Right hindlimb (tissue), 1 donor: ENCODE results near the gene NOTCH3.

ENCODE experiments used
- DNase-seq: peaks from one replicate; pipeline ENCODE4 v3.0.0-alpha.2; 2018

Gene NOTCH3

DNA sequence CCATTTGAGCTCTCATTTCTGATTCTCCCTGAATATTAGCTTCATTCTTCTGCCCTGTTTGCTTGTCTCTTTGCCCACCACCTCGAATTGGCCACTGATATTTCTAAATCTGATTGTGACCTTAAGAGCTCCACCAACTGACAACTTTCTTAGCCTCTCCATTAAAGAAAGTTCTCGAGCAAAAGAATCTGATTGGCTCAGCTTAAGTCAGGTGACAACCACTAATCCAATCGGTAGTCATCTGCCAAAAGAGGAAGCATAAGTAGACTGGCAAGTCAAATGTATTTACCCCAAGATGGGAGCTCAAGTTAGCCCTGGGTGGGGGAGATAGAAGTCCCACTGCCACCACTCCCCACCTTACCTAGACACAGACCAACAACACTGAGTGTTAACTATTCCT lies 41.5 kb downstream of the NOTCH3 start:
- DNase-seq = no peak

DNA sequence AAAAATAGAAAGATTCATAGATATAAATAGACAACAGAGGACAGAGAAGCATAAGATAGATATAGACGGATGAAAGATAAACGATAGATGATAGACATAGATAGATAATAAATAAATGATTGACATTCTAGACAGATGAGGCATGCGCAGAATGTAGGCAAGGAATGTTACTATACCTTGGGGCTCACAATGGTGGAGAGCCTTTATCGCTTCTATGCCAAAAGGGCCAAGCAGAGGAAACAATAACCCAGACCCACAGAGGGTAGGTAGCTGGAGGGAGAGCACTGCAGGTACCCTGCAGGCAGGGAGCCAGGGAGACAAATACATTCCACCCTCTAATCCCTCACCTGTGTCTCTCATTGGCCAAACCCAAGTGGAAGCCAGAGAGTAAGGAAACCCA lies 44.4 kb downstream of the NOTCH3 start:
- DNase-seq = no peak

DNA sequence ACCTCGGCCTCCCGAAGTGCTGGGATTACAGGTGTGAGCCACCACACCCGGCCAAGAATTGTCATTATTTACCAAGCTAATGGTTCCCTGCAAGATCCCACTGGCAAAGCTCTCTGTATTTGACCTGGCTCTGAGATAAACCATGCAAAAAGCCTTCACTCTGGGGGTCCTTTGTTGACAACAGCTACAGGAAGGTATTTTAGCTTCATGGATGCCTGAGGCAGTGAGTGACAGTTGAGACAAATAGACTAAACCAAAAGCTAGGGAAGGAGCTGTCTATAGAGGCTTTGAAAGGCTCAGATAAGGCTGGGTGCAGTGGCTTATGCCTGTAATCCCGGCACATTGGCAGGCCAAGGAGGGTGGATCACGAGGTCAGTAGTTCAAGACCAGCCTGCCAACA lies 45.5 kb downstream of the NOTCH3 start:
- no peak for DNase-seq

DNA sequence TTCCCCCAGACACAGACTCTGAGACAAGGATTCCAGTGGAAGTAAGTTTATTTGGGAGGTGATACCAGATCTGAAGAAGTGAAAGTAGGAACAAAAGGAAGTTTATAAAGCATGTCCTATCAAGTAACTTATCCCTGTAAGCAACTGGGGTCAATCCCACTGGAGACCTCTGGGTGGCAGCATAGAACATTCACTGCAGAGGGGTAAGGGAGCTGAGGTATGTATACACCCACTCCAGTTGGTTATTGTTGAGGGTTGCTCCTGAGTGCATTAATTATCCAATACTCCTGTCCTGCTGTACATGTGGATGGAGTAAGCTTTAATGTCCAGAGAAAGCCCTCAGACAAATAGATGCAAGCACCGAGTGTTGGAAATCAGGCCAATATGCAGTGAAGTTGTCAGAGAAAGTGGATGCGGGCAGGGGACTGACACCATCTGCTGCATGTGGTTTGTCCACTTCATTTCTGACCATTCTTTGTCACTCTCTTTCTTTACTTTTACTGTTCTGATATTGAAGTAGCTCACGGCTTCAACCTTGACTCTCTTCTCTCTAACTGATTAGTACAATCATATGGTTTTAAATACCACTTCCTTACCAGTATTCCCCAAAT lies 46.7 kb downstream of the NOTCH3 start:
- DNase-seq = no peak

DNA sequence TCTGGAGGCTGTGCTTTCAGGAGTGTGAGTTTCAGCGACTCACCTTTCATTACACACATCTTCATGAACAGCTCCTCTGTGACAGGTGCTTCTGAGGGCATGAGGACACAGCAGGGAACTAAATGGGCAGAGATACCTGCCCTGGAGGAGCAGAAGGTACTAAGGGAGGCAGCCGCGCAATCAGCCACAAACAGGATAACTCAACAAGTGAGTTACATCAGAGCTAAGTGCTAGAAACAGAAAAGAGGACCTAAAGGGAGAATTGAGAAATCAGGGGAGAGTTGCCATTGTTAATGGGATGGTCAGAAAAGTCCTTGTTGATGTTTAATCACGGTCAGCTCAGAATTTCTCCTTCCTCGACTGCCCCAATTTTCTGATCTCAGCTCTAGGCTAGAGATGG lies 51.1 kb downstream of the NOTCH3 start:
- DNase-seq = no peak

DNA sequence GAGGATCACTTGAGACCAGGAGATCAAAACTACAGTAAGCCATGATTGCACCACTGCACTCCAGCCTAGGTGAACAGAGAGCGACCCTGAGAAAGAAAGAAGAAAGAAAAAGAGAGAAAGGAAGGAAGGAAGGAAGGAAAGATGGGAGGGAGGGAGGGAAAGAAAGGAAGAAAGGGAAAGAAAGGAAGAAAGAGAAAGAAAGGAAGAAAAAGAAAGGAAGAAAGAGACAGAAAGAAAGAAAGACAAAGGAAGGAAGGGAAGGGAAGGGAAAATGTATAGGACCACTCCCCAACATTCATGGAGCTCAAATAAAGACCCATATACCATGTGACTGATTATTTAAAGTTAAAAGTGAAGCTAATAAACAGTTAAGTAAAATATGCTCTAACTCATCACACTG lies 53.7 kb downstream of the NOTCH3 start:
- no peak for DNase-seq

DNA sequence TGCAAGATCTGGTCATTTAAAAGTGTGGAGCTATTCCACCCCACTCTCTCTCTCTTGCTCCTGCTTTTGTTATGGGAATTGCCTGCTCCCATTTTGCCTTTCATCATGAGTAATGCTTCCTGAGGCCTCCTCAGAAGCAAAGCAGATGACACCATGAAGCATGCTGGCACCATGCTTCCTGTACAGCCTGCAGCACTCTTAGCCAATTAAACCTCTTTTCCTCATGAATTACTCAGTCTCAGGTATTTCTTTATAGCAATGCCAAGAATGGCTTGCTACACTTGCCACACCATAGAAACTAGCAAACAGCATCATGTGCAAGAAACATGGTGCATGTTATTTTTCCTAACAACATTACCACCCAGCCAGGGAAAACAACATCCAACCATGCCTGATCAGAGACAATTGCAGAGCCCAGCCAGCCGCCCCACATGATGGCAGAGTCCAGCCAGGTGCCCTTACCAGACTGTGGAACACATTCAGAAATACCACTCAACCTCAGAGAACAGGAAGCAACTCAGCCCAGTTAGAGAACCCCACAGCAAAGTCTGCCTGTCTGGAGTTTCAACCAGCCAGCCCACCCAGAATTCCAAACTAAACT lies 56.6 kb downstream of the NOTCH3 start:
- no peak for DNase-seq

DNA sequence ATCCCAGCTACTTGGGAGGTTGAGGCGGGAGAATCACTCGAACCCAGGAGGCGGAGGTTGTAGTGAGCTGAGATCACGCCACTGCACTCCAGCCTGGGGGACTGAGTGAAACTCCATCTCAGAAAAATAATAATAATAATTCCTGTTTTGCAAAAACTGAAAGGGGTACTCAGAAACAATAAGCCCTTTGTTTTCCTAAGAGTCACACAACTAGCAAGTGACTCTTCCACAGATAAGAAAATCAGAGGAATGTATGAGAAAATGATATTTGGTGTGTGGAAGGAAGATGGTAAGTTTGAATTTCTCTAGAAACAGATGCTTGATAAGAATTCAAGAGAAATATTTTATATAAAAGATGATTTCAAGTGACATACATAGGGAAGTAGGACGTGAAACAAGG lies 58.5 kb downstream of the NOTCH3 start:
- no peak for DNase-seq

DNA sequence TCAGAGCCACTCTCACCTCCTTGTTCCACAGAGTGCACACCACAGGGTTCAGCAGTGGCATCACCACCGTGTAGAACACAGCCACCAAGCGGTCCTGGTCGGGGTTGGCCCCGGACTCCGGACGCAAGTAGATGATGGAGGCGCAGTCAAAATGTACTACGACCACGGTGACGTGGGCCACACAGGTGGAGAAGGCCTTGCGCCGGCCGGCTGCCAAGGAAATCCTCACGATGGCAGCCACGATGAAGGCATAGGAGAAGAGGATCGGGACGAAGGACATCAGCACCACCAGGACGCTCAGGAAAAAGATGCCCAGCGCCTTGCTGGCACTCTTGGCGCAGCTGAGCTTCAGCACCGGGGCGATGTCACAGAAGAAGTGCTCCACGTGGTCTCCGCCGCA lies 59.7 kb downstream of the NOTCH3 start:
- no peak for DNase-seq

DNA sequence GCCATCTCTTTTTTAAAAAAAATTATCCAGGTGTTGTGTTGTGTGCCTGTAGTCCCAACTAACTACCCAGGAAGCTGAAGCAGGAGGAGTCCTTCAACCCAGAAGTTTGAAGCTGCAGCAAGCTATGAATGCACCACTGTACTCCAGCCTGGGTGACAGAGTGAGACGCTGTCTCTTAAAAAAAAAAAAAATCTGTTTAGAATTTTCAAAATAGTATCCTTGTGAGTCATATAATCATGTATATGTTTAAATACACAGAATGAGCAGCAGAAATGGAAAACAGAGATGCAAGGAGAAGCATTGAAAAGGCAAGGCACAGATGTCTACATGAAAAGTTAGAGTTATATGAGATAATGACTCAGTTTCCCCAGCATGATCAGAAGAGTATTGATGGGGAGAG lies 62.4 kb downstream of the NOTCH3 start:
- DNase-seq = no peak

DNA sequence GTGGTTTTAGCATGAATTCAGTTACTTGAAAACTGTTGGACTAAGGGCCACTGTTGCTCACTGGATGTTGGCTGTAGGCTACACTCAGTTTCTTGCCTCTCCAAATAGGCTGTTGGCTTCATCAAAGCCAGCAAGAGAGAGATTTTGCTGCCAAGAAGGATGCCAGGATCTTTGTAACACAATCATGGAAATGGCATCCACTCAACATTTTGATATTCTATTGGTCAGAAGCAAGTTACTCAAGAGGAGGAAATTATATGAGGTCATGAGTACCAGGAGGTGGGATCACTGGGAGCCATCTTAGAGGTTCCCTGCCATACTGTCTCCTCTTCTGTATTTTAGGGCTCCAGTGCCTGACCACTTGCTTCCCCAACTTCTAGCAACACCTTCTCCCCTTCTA lies 63.0 kb downstream of the NOTCH3 start:
- no peak for DNase-seq

DNA sequence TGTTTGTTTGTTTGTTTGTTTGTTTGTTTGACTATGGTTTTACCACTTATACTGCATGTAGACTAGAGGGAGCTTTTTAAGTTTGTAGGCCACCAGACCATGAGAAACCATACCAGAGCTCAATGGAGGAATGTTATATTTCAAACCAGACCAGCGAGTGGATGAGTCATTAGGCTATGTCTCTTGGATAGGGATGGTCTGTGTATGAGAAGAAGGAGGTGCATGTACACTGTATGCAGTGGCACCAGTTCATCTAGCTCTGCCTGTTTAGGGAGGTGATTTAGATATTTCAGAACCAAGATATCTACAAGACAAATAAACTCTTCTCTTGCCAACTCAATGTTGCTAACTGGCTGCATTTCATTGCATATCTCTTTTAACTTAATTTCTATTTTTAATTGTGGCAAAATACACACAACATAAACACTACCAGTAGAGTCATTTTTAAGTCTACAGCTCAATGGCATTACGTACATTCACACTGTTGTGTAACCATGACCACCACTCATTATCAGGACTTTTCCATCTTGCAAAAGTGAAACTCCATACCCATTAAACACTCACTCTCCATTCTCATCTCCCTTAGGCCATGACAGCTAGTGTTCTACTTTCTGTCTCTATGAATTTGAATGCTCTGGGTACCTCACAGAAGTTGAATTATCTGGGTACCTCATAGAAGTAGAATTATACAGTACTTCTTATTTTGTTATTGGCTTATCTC lies 64.4 kb downstream of the NOTCH3 start:
- DNase-seq = no peak

DNA sequence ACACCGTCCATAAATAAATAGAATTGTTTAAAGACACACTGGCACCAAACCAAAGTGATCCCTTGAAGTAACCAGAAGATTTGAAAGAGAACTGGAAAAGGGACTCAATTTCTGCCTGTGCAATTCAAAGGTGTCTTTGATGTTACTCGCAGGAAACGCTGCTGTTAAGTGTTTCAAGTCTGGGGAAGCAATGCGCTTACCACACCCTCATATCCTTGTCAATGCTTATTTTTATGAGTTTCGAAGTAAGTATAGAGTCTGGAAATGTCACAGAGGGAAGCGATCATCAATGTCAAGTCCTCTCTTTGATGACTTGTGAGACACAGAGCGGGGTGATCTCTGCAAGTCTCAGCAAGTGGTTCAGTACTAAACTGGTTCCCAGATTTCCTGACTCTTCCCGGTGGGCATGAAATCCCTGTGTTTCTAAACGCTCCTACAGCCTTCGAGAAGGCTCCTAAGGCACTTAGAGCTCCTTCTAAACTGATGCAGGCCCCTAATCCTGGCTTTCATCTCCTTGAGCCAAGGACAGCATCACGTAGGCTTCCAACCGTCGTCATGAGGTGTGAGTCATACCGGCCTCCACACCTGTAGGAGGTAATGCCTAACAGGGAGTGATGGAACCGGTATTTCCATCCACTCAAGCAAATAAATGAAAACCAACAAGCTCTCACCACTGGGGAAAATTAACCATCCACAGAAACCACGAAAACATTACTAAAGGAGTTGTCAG lies 70.8 kb downstream of the NOTCH3 start:
- DNase-seq = no peak

DNA sequence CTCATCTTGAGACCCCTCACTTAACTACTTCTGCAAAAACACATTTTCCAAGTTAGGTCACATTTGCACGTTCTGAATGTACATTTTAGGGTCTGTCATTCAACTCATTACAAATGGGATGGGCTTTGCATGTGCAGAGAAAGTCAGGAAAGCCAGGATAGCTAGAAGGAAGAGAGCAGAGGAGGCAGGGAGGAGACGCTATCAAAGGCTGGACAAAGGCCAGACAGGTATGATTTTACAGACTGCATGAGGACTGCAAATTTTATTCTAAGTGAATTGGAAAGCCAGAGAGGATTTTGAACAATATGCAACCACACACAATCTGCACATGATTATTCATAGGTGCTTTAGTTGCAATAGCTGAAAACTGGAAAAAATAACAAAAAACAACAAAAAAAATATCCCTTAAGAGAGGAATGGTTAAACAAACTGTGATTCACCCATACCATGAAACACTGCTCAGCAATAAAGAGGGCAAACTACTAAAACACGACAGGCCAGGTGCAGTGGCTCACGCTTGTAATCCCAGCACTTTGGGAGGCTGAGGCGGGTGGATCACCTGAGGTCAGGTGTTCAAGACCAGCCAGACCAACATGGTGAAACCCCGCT lies 72.5 kb downstream of the NOTCH3 start:
- no peak for DNase-seq

DNA sequence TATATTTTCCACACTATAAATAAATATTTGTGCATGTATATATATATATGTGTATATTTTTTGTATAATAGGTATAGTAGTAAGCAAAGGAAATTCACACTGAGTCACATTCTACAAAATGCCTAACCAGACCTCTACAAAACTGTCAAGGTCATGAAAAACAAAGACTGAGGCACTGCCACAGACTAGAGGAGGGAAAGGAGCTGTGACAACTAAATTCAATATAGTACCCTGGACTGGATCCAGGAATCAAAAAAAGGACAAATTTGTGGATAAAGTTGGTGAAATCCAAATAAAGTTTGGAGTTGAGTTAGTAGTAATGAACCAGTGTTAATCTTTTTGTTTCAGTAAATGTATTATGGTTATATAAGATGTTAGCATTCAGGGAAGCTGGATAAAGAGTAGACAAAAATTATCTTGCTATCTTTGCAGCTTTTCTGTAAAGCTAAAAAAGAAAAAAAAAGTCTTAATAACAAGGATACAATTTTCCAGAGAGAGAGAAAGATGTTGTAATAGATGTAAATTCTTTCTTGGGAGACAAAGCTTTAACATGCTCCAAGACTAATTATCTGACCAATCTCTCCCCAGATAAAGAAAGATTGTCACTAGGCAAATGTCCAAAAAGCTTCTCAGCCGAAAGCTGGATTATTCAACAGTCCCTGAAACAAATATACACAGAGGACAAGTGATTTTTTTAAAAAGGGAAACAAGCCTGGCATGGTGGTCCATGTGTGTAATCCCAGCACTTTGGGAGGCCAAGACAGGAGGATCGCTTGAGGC lies 74.5 kb downstream of the NOTCH3 start:
- no peak for DNase-seq

DNA sequence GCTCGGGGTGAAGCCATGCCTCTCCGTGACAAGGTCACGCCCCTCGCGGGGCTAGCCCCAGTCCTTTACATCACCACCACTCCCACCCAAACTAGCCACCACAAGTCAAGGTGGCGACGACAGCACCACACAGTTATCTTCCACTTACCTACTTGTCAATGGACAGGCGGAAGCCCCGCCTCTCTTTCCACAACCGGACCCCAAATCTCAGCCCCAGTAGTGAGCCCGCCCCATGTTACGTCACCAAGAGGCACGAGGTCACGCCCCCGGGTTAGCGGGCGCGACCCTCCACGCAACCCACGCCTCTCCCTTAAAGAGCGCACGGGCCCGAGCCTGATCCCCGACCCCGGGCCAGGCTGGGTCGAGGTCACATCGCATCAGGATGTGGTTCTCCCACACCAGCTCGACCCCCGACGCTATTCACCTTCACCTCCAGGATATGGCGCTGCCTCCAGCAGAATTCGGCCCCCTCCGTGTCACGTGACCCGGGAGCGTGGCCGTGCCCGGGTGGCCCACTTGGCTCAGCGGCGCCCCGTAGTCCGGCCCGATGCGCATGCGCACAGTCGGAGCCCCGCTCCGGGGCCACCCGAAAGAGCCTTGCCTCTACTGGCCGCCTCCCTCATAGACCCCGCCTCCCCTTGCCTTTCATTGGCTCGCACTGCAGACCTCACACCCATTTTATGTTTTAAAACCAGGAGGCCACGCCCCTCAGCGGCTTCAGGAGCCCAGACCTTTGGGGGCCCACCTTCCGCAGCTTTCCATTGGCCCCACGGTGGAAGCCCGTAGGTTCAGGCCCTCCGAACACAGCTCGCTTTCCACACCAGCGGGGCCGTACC lies 75.3 kb downstream of the NOTCH3 start:
- DNase-seq = peak; percentile 99

DNA sequence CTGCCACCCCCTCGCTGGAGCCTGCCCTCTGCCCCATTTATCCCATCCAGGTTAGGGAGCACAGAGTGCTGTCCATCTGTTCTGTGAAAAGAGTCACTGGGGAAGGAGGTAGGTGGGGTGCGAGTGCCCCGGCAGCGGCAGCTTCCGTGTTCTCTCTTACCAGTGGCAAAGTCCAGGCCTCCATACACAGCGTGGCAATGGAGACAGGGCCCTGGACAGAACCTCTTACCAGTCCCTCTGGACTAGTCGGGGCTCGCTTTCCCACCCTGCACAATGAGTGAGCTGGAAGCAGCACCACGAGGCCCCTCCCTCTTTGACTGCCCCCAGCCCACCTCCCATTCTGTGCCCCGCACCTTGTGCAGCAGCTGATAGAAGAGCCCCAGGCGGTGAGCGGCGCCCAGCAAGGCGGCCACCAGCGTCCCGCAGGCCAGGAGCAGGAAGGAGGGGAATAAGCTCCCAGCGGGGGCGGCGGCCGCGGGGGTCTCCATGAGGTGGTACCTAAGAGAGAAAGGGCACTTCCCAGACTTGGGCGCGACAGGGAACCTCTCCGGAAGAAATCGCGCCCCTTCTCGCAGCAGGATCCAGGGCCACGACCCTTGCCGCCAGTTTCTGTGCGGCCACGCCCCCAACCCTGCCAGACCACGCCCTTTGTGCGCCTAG lies 76.1 kb downstream of the NOTCH3 start:
- DNase-seq = peak; percentile 38

DNA sequence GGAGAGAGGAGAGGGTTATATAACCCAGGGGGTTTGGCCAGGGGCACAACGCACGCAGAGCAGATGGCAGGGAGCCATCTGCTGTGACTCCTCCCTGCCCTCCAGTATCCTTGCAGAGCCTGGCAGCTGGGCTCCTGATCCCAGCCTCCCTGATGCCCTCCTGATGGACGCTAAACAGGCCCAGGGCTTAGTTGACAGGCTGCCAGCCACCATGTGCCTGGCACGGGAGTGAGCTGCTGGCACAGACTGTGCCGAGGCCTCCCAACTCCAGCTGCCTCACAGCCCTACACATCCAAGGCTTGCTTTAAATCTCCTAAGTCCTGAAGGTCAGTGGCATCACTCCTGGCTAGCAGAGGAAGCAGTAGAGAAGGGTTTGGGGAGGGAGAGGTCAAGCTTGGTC lies 76.9 kb downstream of the NOTCH3 start:
- DNase-seq = peak; percentile 77

DNA sequence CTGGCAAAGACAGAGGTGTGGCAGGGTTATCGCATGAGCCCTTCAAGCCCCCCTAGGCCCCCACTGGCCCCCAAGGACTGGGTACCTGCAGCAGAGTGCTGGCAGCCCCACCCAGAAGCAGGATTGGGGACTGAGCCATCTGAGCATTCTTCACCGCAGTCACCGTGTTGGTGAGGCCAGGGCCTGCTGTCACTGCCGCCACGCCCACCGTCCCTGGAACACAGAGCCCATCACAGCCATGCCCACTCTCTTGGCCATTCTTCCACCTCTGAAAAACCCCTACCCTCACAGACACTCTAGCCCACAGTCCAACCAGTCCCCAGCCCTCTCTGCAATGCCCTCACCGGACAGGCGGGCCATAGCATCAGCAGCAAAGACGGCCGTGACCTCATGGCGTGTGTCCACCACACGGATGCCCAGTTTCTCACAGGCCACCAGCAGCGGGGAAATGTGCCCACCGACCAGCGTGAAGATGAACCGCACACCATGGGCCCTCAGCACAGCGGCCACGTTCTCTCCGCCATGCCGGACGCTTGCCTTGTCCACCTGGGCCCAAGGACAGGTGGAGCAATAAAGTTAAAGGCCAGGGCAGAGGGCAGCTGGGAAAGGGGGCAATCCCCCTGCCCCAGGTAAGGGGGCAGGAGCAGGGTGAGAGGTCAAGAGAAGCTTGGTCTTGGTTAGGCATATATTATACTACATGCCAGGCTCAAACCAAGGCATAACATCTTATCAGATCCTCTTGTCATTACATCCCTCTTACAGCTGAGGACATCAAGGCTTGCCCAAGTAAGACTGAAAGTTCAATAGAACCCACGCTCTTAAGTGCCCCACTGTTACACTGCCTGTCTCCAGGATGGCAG lies 77.5 kb downstream of the NOTCH3 start:
- no peak for DNase-seq
